Nephron progenitor cell (in vitro differentiated cells): ENCODE results near the gene TOMM22.

ENCODE experiments used
- DNase-seq: peaks from one replicate; pipeline ENCODE4 v3.0.0; 2021
- H3K27ac Mint-ChIP-seq: 2 replicates; pipeline ENCODE4 v1.8.0; 2021; ENCODE audit warnings: mild to moderate bottlenecking, moderate library complexity, mixed read lengths
- H3K27me3 Mint-ChIP-seq: 2 replicates; pipeline ENCODE4 v1.8.0; 2021; ENCODE audit warnings: mild to moderate bottlenecking, low read depth, mixed read lengths; ENCODE audit not compliant: poor library complexity
- H3K36me3 Mint-ChIP-seq: 2 replicates; pipeline ENCODE4 v1.8.0; 2021; ENCODE audit warnings: low read depth, mixed read lengths
- H3K4me1 Mint-ChIP-seq: 2 replicates; pipeline ENCODE4 v1.8.0; 2021; ENCODE audit warnings: mixed read lengths
- H3K4me3 Mint-ChIP-seq: 2 replicates; pipeline ENCODE4 v1.8.0; 2021; ENCODE audit warnings: mild to moderate bottlenecking, moderate library complexity, mixed read lengths
- H3K9me3 Mint-ChIP-seq: 2 replicates; pipeline ENCODE4 v1.8.0; 2021; ENCODE audit warnings: mild to moderate bottlenecking, moderate library complexity, mixed read lengths
- TF ChIP-seq, protein P1 (sequence below): fragments of 200-600 bp; sonication (generic); IDR thresholded peaks from 2 replicates; pipeline ENCODE4 v1.5.0; 2021; ENCODE audit warnings: antibody characterized with exemption

The TOMM22 gene

GRCh38 chr22:38697425-38698089, 15.8 kb downstream of the TOMM22 start:
- Mint-ChIP-seq H3K27ac (no peak overlapping the region), H3K4me1 (peaks cover 49% of the 10 kb centered on the region), H3K4me3 (peak overlapping the region; percentile 95), H3K9me3 (no peaks in the 10 kb centered on the region), H3K27me3 (no peaks in the 10 kb centered on the region), H3K36me3 (peaks cover 33% of the 10 kb centered on the region)
- no peak for DNase-seq
- TF ChIP-seq, protein P1, sequence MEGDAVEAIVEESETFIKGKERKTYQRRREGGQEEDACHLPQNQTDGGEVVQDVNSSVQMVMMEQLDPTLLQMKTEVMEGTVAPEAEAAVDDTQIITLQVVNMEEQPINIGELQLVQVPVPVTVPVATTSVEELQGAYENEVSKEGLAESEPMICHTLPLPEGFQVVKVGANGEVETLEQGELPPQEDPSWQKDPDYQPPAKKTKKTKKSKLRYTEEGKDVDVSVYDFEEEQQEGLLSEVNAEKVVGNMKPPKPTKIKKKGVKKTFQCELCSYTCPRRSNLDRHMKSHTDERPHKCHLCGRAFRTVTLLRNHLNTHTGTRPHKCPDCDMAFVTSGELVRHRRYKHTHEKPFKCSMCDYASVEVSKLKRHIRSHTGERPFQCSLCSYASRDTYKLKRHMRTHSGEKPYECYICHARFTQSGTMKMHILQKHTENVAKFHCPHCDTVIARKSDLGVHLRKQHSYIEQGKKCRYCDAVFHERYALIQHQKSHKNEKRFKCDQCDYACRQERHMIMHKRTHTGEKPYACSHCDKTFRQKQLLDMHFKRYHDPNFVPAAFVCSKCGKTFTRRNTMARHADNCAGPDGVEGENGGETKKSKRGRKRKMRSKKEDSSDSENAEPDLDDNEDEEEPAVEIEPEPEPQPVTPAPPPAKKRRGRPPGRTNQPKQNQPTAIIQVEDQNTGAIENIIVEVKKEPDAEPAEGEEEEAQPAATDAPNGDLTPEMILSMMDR: no peak

DNA sequence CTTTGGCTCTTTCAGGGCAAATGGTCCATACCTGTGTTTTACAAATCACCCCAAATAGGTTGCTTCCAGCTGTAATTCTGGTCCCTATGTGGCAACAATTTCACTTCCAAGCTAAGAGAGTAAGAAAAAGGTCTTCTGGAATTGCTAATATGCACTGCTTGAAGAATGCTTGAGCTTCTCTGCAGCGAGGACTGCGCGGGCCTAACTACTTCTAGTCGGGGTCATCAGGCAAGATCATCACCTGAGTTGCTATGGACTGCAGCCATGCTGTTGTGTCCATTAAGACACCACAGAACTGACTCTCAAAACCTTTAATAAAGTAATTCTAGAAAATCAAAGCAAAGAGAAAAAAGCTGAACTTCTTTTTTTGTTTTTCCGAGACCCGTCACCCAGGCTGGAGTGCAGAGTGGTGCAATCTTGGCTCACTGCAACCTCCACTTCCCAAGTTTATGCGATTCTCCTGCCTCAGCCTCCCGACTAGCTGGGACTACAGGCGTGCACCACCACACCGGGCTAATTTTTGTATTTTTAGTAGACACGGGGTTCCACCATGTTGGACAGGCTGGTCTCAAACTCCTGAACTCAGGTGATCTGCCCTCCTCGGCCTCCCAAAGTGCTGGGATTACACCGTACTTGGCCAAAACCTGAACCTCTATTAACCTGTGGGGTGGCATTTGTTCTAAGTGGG, 16.8 kb downstream of the TOMM22 start:
- peak overlapping the region; percentile 95 for H3K4me3 Mint-ChIP-seq
- DNase-seq: no peak
- H3K27ac Mint-ChIP-seq: no peak overlapping the region
- TF ChIP-seq, protein P1: no peak
- H3K27me3 Mint-ChIP-seq: no peaks in the 10 kb centered on the region
- peaks cover 24% of the 10 kb centered on the region for H3K36me3 Mint-ChIP-seq
- H3K4me1 Mint-ChIP-seq: peaks cover 49% of the 10 kb centered on the region
- no peaks in the 10 kb centered on the region for H3K9me3 Mint-ChIP-seq

DNA sequence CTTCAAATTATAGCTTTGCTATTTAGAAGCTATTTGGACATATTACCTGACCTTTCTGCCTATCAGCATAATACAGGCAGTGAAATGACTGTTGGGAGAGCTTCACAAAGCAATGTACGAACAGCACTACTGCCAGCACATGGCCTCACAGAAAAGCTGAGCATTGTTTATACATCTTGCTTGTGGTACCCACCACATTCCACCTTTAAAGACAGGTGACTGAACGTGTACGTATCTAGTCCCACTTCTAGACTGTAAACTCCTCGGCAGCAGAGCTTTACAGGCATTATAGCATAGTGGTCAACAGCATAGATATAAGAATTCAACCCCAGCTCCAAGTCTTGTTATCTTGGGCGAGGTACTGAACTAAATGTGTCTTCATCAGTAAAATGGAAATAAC, 17.4 kb downstream of the TOMM22 start:
- TF ChIP-seq, protein P1: no peak
- H3K4me1 Mint-ChIP-seq: peaks cover 54% of the 10 kb centered on the region
- H3K9me3 Mint-ChIP-seq: no peaks in the 10 kb centered on the region
- no peak for DNase-seq
- H3K4me3 Mint-ChIP-seq: peak overlapping the region; percentile 95
- peaks cover 21% of the 10 kb centered on the region for H3K36me3 Mint-ChIP-seq
- no peaks in the 10 kb centered on the region for H3K27me3 Mint-ChIP-seq
- no peak overlapping the region for H3K27ac Mint-ChIP-seq

DNA sequence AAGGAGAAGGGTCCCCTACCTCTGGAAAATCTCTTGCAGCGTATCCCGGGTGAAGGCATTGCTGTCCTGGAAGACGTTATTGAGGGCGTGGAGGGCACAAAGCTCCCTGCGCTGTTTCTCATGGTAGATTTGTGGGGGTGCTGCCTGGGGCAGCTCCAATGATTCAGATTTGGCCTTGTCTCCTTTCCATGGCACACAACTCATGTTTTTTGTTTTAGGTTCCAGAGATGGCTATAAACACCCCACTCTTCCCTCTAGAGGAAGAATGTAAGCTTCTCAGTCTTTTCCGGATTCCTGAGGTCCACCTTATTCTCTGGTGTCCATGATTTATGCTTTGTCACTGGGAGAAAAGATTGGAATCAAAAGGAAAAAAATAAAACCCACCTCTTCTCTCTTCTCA, 18.0 kb downstream of the TOMM22 start:
- TF ChIP-seq, protein P1: no peak
- Mint-ChIP-seq H3K9me3 (no peaks in the 10 kb centered on the region), H3K36me3 (peaks cover 14% of the 10 kb centered on the region), H3K27me3 (no peaks in the 10 kb centered on the region), H3K27ac (peak overlapping the region; percentile 87), H3K4me1 (peaks cover 60% of the 10 kb centered on the region), H3K4me3 (peak overlapping the region; percentile 95)
- DNase-seq: no peak

DNA sequence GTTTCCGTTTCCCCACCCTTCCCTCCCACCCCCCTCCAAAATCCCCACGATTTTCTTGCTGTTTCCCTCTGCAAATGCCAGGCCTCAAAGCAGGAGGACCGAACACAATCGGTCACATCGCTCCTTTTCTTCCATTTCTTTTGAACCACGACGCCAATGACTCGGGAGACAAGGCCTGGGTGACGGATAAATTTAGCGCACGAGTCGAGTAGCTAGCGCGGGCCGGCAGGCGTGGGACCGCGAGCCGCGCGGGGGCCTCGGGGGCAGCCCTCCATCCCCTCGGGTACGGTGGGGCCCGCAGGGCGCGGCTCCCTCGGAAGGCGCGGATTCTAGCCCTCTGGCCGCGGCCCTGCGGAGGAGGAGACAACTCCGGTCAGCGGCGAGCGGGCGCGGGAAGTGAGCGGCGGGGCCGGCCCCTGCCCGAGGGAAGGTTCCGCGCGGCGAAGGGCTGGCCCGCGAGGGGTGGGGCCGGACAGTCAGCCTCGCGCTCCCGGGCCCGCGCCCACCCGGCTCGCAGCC, 18.6 kb downstream of the TOMM22 start:
- Mint-ChIP-seq H3K27me3 (no peaks in the 10 kb centered on the region), H3K4me1 (peaks cover 66% of the 10 kb centered on the region), H3K9me3 (no peaks in the 10 kb centered on the region)

More for the DNA sequence above, 18.6 kb downstream of the TOMM22 start:
- DNase-seq: peak; percentile 83
- Mint-ChIP-seq H3K4me3 (peak overlapping the region; percentile 95), H3K36me3 (peaks cover 9% of the 10 kb centered on the region), H3K27ac (peak overlapping the region; percentile 87)
- TF ChIP-seq, protein P1: no peak
